GM12878 (cell line): Measurements from ENCODE around the gene RTN3.

Experiments
- CTCF ChIP-seq, 3 experiments: IDR thresholded peaks in 2 of 3; conservative IDR thresholded peaks in 1 of 3; 2 replicates each; pipeline ENCODE4 v1.5.1; 2011; ENCODE audit warnings: low read depth in 3 of 3, low read length in 3 of 3, mild to moderate bottlenecking in 3 of 3, control low read depth in 2 of 3, moderate library complexity in 2 of 3, inconsistent platforms in 1 of 3, mixed read lengths in 1 of 3; ENCODE audit not compliant: control insufficient read depth in 2 of 3, insufficient read depth in 1 of 3; ENCODE audit errors: extremely low read depth in 1 of 3
- EZH2 ChIP-seq: IDR thresholded peaks from 2 replicates; pipeline ENCODE4 v1.6.1; 2012; ENCODE audit warnings: low read depth, mild to moderate bottlenecking, control low read depth, inconsistent platforms, low read length, borderline replicate concordance; ENCODE audit not compliant: control insufficient read depth
- PML ChIP-seq: IDR thresholded peaks from 2 replicates; pipeline ENCODE4 v1.6.1; 2012; ENCODE audit warnings: low read length, inconsistent platforms
- POLR2A ChIP-seq: IDR thresholded peaks from 2 replicates; pipeline ENCODE4 v1.6.1; 2011; ENCODE audit warnings: low read depth, mild to moderate bottlenecking, low read length
- POLR2AphosphoS2 ChIP-seq: IDR thresholded peaks from 2 replicates; pipeline ENCODE4 v1.6.1; 2011; ENCODE audit warnings: low read depth, mild to moderate bottlenecking, low read length, improper control_type of control experiment, moderate library complexity
- POLR2AphosphoS5 ChIP-seq: IDR thresholded peaks from 2 replicates; pipeline ENCODE4 v1.6.1; 2011; ENCODE audit warnings: mild to moderate bottlenecking, low read length, inconsistent platforms
- PRDM15 ChIP-seq: fragments of 450-650 bp; formaldehyde crosslinking; IDR thresholded peaks from 2 replicates; pipeline ENCODE4 v1.4.0; 2020; ENCODE audit warnings: mild to moderate bottlenecking, moderate library complexity
- SMC3 ChIP-seq: IDR thresholded peaks from 2 replicates; pipeline ENCODE4 v1.6.1; 2011; ENCODE audit warnings: low read length, improper control_type of control experiment, borderline replicate concordance
- USF1 ChIP-seq: IDR thresholded peaks from 2 replicates; pipeline ENCODE4 v1.6.1; 2011; ENCODE audit warnings: borderline replicate concordance, low read depth, mild to moderate bottlenecking, moderate library complexity, mixed read lengths, low read length; ENCODE audit not compliant: insufficient read depth; ENCODE audit errors: extremely low read length
- ZNF274 ChIP-seq: IDR thresholded peaks from one replicate; pipeline ENCODE4 v1.8.0; 2011; ENCODE audit not compliant: insufficient read length, insufficient read depth

- TF ChIP-seq PRDM15 (CRISPR knock-in tag) (no peak), PML (no peak), POLR2AphosphoS2 (no peak), CTCF (IDR thresholded peaks at IDR 0.05 in 2 of 3, conservative IDR thresholded peaks at IDR 0.05 in 1 of 3; ENCODE audit: control insufficient read depth in 2 of 3, extremely low read depth in 1 of 3, insufficient read depth in 1 of 3, low read depth in 3 of 3, low read length in 3 of 3) (no peak), ZNF274 (no peak), SMC3 (no peak), USF1 (no peak), EZH2 (no peak), POLR2AphosphoS5 (no peak), POLR2A (no peak)
Observed at GRCh38 chr11:63667995-63668795, 13.1 kb upstream of the RTN3 start.
